KMS-11 (cell line): ENCODE measurements around the gene B3GNT7.

Source experiments
- H2AFZ ChIP-seq: fragments of 200-600 bp; sonication (generic); 2 replicates; pipeline ENCODE4 v1.6.1; 2016; ENCODE audit warnings: antibody characterized with exemption, mixed run types, low read depth
- H3K27ac ChIP-seq: fragments of 200-600 bp; sonication (generic); 2 replicates; pipeline ENCODE4 v1.6.1; 2016; ENCODE audit warnings: mild to moderate bottlenecking, mixed run types
- H3K27me3 ChIP-seq: fragments of 200-600 bp; sonication (generic); 2 replicates; pipeline ENCODE4 v1.6.1; 2017; ENCODE audit warnings: mild to moderate bottlenecking, low read depth, mixed run types, moderate library complexity; ENCODE audit not compliant: insufficient read depth
- H3K36me3 ChIP-seq: fragments of 200-600 bp; sonication (generic); 2 replicates; pipeline ENCODE4 v1.6.1; 2017; ENCODE audit warnings: mild to moderate bottlenecking, mixed run types; ENCODE audit not compliant: insufficient read depth
- H3K4me1 ChIP-seq: fragments of 200-600 bp; sonication (generic); 2 replicates; pipeline ENCODE4 v1.6.1; 2016; ENCODE audit warnings: mild to moderate bottlenecking, low read depth, mixed run types; ENCODE audit not compliant: poor library complexity, severe bottlenecking
- H3K4me2 ChIP-seq: fragments of 200-600 bp; sonication (generic); 2 replicates; pipeline ENCODE4 v1.7.0; 2016; ENCODE audit warnings: mild to moderate bottlenecking, mixed run types
- H3K4me3 ChIP-seq: fragments of 200-600 bp; sonication (generic); IDR thresholded peaks from 2 replicates; pipeline ENCODE4 v1.6.1; 2017; ENCODE audit warnings: low read depth, low read length, mixed read lengths; ENCODE audit not compliant: insufficient read depth
- H3K79me2 ChIP-seq: fragments of 200-600 bp; sonication (generic); 2 replicates; pipeline ENCODE4 v1.6.1; 2016; ENCODE audit warnings: low read depth, mixed run types; ENCODE audit not compliant: insufficient read depth
- H3K9ac ChIP-seq: fragments of 200-600 bp; sonication (generic); 2 replicates; pipeline ENCODE4 v1.6.1; 2016; ENCODE audit warnings: mild to moderate bottlenecking, mixed run types
- H4K20me1 ChIP-seq: fragments of 200-600 bp; sonication (generic); 2 replicates; pipeline ENCODE4 v1.6.1; 2016; ENCODE audit warnings: mild to moderate bottlenecking, mixed run types; ENCODE audit not compliant: insufficient read depth
- TF ChIP-seq, protein P1 (sequence below): fragments of 200-600 bp; sonication (generic); conservative IDR thresholded peaks from 2 replicates; pipeline ENCODE4 v1.6.1; 2017; ENCODE audit warnings: low read depth, mild to moderate bottlenecking, antibody characterized with exemption, low read length, moderate library complexity, mixed read lengths

Gene B3GNT7

DNA sequence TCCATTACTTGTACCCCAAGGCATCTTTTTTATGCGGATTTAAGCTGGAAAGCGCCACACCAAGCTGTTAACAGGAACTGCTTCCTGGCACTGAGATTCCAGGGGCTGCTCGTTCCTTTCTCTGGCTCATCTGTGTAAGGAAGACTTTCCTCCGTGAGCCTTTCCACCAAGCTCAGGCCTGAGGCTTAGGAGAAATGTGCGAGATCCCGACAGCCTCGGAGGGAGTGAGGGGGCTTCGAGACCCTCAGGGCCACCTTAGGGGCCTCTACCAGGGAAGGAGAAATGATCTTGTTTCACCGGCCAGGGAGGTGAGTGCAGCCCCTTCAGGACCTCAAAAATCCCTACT lies 17.1 kb downstream of the B3GNT7 start:
- no peaks in the 10 kb centered on the region for H3K79me2 ChIP-seq
- no peak overlapping the region for H3K4me3 ChIP-seq
- no peak overlapping the region for H2AFZ ChIP-seq
- no peak overlapping the region for H3K9ac ChIP-seq
- H4K20me1 ChIP-seq: no peaks in the 10 kb centered on the region
- H3K4me2 ChIP-seq: no peak overlapping the region
- H3K4me1 ChIP-seq: no peaks in the 10 kb centered on the region
- no peaks in the 10 kb centered on the region for H3K36me3 ChIP-seq
- TF ChIP-seq, protein P1, sequence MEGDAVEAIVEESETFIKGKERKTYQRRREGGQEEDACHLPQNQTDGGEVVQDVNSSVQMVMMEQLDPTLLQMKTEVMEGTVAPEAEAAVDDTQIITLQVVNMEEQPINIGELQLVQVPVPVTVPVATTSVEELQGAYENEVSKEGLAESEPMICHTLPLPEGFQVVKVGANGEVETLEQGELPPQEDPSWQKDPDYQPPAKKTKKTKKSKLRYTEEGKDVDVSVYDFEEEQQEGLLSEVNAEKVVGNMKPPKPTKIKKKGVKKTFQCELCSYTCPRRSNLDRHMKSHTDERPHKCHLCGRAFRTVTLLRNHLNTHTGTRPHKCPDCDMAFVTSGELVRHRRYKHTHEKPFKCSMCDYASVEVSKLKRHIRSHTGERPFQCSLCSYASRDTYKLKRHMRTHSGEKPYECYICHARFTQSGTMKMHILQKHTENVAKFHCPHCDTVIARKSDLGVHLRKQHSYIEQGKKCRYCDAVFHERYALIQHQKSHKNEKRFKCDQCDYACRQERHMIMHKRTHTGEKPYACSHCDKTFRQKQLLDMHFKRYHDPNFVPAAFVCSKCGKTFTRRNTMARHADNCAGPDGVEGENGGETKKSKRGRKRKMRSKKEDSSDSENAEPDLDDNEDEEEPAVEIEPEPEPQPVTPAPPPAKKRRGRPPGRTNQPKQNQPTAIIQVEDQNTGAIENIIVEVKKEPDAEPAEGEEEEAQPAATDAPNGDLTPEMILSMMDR: no peak
- no peak overlapping the region for H3K27ac ChIP-seq
- H3K27me3 ChIP-seq: no peaks in the 10 kb centered on the region

DNA sequence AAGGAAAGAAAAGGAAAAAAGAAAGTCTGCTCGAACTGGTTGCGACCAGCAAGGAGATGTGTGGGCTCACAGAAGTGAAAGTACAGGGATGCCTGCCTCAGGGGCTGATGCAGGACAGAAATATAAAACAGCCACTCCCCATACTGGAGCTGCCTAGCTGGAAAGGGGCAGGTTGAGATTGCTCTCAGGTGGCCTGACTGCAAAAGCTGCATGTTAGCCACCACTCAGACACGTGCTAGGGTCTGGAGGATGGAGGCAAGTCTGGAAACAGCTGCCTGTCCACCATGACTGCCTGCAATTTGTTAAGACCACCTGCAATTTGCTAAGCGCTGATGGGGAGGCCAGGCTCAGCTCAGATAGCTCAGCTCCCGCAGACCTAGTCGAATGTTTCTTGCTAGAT lies 17.9 kb downstream of the B3GNT7 start:
- no peak overlapping the region for H3K27ac ChIP-seq
- no peak overlapping the region for H3K4me3 ChIP-seq
- TF ChIP-seq, protein P1: no peak

DNA sequence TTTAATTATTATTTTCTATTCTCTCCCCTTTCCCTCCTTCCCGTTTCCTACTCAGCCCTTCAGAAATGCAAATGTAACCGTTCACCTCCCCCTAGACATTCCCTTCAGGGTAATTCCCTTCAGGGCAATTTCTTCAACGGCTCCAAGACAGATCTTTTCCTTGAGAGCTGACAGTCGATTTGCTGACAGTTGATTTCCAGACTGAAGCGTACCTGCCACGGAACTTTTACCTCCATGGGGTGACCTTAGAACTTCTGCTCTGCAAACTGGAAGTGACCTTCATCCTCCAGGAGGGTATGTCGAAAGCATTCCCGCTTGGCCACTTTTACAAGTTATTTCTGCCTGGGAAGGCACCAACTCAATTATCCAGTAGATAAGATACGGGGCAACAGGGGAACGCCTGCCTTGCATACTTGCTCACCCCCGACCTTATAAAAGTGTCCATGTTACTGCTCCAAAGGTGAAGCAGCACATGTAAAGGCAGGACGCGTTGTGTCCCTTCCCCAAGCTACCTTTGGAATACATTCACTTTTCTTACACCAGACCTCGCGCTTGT lies 18.5 kb downstream of the B3GNT7 start:
- no peak overlapping the region for H3K9ac ChIP-seq

More for the DNA sequence above, 17.9 kb downstream of the B3GNT7 start:
- H3K4me2 ChIP-seq: no peak overlapping the region
- no peak overlapping the region for H2AFZ ChIP-seq
- no peak overlapping the region for H3K9ac ChIP-seq
- no peaks in the 10 kb centered on the region for H3K27me3 ChIP-seq
- no peaks in the 10 kb centered on the region for H4K20me1 ChIP-seq
- H3K36me3 ChIP-seq: no peaks in the 10 kb centered on the region
- no peaks in the 10 kb centered on the region for H3K4me1 ChIP-seq
- no peaks in the 10 kb centered on the region for H3K79me2 ChIP-seq

DNA sequence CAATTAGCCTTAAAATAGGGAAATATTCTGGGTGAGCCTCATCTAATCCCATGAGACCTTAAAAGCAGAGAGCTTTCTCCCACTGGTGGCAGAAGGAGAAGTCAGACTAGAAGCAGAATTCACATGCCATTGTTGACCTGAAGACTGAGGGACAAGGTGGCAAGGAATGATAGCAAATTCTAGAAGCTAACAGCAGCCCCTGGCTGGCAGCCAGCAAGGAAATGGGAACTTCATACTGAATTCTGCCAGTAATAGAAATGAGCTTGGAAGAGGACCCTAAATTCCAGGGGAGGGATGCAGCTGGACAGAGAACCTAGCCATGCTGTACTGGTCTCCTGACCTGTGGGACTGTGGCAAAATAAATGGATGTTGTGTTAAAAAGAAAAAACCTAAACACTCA lies 19.5 kb downstream of the B3GNT7 start:
- no peak overlapping the region for H2AFZ ChIP-seq
- no peaks in the 10 kb centered on the region for H3K27me3 ChIP-seq
- no peaks in the 10 kb centered on the region for H3K4me1 ChIP-seq

More for the DNA sequence above, 18.5 kb downstream of the B3GNT7 start:
- no peaks in the 10 kb centered on the region for H4K20me1 ChIP-seq
- H3K4me2 ChIP-seq: no peak overlapping the region
- H3K36me3 ChIP-seq: no peaks in the 10 kb centered on the region
- no peak overlapping the region for H3K4me3 ChIP-seq
- H3K27ac ChIP-seq: no peak overlapping the region
- H3K27me3 ChIP-seq: no peaks in the 10 kb centered on the region
- TF ChIP-seq, protein P1: no peak
- no peaks in the 10 kb centered on the region for H3K4me1 ChIP-seq
- no peak overlapping the region for H2AFZ ChIP-seq
- H3K79me2 ChIP-seq: no peaks in the 10 kb centered on the region

More for the DNA sequence above, 19.5 kb downstream of the B3GNT7 start:
- no peak overlapping the region for H3K27ac ChIP-seq
- no peaks in the 10 kb centered on the region for H3K79me2 ChIP-seq
- TF ChIP-seq, protein P1: no peak
- no peak overlapping the region for H3K9ac ChIP-seq
- no peak overlapping the region for H3K4me2 ChIP-seq
- no peaks in the 10 kb centered on the region for H4K20me1 ChIP-seq
- no peak overlapping the region for H3K4me3 ChIP-seq
- H3K36me3 ChIP-seq: no peaks in the 10 kb centered on the region
